GM18861 (cell line): ENCODE data around the gene RANBP9.

ENCODE experiments used
- ATAC-seq: cut with Tn5 transposase; IDR thresholded peaks from one replicate; pipeline ENCODE4 v1.9.1; 2021; ENCODE audit not compliant: unreplicated experiment

The RANBP9 gene

DNA sequence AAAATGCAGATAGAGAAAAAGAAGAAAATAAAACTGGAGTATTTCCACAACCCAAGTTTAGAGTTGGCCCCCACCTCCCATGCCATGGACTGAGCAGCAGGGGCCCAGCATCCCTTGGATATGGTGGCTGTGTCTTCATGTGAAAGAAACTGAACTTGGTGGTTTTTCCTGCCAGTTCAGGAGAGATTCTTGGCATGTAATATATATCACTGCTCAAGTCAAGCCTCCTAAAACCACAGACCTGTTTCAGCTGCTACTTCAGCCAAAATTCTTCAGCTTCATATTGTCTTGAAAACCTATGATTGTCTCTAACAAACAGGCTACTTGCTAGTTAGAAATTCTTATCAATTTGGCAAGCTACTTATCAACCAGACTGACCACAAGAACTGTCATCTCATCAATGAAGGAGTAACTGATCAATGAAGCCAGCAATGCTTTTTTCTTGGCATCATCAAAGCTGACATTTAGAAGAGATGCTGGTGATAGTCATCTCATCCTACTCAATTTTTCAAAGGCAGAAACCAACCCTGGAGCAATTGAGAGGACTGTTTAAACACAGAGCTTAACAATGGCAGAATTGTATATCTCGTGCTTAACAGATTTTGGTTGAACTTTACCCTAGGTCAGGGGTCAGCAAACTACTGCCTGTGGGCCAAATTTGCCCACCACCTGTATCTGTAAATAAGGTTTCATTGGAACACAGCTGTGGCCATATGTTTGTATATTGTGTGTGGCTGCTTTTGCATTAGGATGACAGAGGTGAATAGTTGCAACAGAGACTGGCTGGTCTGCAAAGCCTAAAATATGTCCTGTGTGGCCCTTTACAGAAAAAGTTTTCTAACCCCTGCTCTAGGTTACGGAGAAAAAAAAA is 106.9 kb downstream of the RANBP9 start:
- no peak for ATAC-seq

DNA sequence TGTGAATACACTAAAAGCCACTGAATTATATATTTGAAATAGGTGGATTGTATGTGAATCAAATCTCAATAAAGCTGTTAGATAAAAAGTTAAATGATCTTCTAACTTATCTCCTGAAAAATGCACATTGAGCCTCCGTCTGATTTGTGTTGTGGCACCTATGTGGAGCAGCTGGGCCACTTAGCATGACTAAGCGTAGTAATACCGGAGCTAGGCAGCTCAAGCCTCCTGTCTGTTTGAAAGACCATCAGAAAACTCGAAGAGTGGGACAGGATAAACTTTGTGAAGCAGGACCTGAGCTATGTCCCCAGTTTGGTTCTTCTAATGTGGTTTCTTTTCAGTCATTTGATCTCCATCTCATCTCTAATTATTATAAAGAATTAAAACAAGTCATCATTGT is 107.5 kb downstream of the RANBP9 start:
- no peak for ATAC-seq

DNA sequence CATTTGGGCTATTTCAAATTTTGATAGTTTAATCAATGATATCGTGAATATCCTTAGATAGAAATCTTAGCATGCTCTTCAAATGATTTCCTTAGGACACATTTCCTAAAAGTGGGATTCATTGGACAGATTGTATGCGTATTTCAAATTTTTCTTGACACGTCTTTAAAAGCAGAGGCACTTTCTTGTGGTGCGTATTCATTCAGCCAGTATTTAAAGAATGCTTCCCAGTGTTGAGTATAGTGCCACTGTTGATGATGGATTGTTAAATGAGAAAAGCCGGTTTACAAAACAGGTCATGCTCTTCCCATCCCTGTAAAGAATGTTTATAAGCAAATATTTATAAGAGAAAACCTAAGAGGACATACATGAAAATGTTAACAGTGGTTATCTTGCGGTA is 111.6 kb downstream of the RANBP9 start:
- ATAC-seq, result no peak

DNA sequence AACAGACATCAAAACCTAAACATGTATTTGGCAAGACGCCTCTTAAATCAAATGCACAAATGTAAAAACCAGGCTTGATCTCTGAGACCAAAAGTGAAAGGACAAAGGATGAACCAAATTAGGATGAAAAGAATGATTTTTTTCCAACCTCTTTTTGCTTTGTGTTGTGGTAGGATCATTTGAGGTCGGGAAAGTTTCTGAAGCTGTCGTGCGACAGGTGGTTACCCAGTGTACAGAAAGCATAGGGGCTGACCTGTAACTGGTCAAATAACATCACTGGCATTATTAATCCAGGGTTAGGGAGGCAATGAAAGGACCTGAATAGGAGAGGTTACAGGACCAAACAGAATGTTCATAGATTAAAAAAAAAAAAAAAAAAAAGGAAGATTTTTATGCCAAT is 114.6 kb downstream of the RANBP9 start:
- ATAC-seq, result no peak

DNA sequence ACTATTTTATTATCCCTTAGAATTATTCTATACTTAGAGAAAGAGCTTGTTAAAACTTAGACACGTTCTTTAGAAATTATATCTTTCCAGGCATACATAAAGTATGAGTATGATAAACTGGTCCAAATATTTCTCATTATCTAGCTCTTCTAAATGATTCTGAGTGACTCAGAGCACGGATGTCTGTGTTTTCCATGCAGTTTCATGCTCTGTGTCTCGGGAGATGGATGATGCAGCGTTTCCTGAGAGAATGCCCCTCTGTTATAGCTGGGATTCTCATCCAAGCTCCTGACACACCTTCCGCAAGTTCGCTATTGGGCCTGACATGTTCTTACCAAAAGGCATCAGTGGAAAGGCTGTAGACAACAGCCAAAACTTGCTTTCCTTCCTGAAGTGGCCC is 117.9 kb downstream of the RANBP9 start:
- ATAC-seq, result no peak

DNA sequence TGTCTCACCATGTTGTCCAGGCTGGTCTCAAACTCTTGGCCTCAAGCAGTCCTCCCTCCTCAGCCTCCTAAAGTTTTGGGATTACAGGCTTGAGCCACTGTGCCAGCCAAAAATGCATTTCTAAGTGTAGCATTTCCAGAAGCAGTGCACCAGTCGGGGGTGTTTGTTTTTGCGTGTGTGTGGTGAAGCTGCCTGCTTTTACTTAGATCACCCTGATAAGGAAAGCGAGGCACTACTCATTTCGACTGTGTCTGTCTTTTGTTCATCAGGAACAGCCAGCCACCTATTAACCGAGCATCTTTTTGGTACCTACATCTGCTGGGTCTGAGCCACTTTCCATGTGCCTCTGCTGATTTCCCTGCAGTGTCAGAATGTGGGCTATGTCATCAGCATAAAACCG is 118.5 kb downstream of the RANBP9 start:
- ATAC-seq, result no peak

DNA sequence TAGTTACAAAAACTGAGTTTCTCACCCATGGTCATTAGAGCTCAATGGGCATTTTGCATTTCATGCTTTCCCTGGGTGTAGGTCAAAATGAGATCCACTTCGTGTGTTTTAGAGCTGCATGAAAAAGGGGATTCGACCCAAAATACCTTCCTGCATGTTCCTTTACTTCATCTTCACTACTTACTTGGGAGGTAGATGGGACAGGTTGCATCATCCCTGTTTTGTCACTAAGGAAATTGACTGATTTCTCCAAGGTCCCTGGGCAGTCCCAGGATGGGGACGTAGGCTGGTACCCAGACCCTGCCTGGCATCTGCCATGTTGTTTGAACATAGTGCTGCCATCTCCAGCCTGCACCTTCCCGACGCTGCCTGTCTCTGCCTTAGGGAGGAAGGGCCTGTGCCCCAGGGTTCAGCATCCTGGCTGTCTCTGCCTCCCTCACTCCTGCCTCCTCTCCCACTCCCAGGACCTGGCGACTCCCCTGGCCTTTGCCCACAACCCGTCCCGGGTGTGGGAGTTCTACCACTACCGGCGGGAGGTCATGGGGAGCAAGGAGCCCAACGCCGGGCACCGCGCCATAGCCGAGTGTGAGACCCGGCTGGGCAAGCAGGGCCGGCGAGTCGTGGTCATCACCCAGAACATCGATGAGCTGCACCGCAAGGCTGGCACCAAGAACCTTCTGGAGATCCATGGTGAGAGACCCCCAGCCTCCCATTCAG is 120.3 kb downstream of the RANBP9 start:
- ATAC-seq, result no peak

DNA sequence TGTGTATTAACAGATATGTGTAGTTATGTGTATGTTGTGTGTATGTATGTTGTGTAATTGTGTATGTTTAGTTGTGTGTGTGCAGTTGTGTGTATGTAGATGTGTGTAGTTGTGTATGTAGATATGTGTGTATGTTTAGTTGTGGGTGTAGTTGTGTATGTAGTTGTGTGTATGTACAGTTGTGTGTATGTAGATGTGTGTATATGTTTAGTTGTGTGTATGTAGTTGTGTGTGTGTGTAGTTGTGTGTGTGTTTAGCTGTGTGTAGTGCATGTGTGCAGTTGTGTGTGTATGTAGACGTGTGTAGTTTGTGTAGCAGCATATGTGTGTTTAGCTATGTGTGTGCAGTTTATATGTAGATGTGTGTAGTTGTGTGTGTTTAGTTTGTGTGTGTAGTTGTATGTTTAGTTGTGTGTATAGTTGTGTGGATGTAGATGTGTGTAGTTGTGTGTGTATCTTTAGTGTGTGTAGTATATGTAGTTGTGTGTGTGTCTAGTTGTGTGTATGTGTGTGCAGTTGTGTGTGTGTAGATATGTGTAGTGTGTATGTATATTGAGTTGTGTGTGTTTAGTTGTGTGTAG is 121.0 kb downstream of the RANBP9 start:
- ATAC-seq, result no peak

DNA sequence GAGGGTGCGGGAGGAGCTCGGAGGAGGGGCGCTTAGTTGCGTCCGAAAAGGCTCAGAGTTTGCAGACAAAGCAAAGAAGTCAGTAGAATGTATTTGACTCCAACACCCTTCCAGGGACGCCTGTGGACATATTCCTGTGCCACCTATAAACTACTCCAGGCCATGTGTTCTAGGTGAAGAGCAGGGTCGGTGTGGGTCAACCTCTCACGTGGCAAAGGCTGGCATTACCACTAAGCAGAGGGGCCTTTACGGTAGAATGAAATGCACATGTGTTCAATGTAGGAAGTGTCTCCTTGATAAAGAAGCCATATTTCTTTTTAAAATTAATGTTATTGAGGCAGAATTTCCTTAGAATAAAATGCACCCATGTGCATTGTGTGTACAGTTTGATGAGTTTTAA is 121.8 kb downstream of the RANBP9 start:
- ATAC-seq, result no peak

DNA sequence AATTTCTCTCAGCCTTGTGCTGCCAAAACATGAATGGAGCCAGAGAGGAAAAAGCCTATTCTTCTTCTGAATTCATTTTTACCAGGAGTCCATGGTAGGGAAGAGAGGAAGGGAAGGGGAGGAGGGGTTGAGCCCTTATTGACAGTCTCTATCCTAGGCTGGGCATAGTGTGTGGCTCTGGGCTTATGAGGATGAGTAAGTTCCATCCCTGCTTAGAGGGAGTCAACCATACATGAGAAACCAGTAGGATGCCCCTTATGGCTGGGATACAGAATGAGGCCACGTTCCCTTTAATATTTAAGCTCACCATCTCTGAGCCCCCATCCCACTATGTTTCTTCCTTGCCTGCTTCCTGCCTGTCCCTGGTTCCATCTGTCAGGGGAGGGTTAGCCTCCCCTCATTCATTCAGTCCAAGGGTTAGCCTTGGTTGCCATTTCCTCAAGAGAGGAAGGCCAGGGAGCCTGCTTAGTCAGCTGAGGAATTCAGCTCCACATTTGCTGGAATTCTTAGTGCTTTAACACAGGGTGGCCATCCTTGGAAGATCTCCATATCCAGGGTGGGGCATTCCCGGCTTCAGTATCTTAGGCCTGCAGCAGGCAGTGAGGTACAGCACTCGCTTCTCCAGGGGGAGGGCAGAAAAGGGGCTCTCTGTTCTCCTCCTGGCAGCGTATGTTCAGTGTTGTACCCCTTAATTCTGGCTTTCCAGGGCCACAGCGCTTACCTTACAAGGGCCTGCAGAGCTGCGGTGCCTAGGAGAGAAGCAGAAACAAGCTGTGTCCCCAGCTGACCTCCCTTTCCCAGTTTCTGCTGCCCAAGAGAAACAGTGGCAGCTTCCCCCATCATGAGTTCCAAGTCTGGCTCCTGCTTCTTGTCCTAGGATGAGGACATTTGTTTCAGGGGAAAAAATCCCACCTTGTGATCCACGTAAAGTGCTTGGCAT is 124.8 kb downstream of the RANBP9 start:
- no peak for ATAC-seq

DNA sequence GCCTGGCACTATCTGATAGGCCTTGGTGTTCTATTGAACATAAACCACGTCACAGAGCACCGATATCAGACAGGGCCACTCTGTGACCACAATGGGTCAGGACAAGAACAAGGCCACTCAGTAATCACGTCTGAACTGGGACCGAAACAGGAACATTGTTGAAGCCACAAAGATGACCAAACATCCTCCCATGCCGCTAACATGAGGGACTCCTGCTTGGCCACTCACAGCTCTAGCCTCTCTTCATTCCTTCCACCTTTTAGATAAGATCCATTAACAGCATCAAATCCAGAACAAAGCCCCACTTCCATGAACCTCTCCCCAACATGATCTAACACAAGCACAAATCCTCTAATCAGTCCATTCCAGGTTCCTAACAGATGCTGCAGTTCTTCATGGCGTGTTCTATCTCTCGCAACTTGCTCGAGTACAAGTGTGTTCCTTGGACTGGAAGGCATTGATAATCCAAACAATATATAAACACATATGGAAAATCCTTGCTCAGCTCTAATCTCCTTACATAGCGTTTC is 129.9 kb downstream of the RANBP9 start:
- no peak for ATAC-seq

DNA sequence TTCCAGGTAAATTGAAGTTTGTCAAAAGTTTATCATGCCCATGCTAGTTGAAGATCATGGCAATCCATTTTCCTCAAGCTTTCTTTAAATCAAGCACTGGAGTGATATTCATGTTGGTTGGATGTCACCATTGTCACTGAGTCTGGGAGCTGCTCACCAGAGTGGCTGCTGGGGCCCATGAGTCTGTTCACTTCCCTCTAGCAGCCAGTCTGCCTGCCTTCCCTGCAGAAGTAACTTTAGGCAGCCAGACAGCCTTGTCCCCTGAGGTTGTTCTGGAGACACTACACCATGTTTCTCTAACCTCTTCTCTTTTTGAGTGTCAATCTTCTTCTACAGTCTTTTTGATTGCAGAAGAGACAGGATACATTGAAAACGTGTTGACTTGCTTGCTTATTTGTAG is 131.7 kb downstream of the RANBP9 start:
- ATAC-seq, result no peak

DNA sequence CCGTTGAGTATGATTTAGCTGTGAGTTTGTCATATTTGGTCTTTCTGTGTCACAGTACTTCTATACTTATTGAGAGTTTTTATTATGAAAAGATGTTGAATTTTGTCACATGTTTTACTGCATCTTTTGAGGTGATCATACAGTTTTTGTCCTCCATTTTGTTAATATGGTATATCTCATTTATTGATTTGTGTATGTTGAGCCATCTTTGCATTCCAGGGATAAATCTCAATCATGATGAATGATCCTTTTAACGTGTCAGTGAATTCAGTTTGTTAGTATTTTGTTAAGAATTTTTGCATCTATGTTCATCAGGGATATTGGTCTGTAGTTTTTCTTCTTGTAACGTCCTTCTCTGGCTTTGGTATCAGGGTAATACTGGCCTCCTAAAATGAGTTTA is 133.7 kb downstream of the RANBP9 start:
- ATAC-seq, result no peak

DNA sequence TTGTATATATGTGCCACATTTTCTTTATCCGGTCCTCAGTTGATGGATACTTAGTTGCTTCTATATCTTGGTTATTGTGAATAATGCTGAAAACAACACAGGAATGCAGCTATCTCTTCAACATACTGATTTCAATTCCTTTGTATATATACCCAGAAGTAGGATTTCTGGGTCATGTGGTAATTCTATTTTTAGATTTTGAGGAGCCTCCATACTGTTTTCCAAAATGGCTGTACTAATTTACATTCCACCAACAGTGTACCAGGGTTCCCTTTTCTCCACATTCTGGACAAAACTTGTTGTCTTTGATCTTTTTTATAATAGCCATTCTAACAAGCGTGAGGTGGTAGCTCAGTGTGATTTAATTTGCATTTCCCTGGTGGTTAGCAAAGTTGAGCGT is 135.6 kb downstream of the RANBP9 start:
- no peak for ATAC-seq

DNA sequence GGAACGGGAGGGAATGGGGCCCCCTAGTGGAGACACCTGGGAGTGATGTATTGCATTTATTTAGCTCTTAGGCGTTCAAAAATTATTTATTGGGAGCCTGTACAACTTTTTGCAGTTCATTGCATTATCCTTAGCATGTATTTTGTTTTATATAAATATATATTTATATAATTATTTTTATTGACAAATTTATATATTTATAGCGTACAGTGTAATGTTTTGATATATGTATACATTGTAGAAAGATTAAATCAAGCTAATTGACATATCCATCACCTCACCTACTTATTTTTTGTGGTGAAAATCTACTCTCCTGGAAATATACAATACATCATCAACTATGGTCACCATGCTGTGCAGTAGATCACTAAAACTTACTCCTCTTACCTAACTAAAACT is 136.3 kb downstream of the RANBP9 start:
- ATAC-seq, result no peak

DNA sequence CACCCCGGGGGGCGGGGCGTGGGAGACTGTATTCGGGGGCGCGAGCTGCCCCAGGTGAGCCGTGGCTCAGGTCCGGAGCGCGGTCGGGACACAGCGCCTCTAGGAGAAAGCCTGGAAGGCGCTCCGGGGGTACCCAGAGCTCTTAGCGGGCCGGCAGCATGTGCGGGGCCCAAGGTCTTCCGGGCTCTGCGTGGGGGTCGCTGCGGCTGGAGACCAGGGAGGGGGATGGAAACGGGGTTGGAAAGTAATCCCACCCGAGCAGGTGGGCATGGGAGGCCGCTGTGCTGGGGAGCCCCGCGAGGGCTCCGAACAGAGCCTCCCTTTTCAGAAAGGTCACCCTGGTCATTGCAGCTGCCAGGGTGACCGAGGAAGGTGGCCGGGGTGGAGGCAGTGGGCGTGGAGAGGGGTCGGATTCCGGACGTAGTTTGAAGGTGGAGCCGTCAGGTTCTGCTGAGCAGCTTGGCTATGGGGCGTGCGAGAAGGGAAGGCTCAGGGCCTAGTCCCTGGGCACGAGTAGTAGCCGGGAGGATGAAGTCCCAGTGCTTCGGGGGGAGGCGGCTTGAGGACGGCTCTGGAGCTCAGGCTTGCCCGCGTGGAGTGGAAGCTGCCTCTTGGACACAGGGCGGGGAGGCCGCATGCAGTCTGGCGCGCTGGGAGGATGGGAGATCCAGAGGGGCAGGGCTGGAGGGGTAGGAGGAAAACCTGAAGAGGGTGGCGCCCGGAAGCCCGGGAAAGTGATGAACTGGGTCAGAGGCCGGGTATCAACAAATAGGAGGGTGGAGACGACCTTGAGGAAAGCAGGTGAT is 136.9 kb downstream of the RANBP9 start, which contains the start of gene SIRT5:
Gene SIRT5 (plus strand): TSS at position 31 of the 806 bp plus-strand sequence. CDS start 9,510 bp downstream, outside the sequence.
- ATAC-seq, result peak; percentile 46

DNA sequence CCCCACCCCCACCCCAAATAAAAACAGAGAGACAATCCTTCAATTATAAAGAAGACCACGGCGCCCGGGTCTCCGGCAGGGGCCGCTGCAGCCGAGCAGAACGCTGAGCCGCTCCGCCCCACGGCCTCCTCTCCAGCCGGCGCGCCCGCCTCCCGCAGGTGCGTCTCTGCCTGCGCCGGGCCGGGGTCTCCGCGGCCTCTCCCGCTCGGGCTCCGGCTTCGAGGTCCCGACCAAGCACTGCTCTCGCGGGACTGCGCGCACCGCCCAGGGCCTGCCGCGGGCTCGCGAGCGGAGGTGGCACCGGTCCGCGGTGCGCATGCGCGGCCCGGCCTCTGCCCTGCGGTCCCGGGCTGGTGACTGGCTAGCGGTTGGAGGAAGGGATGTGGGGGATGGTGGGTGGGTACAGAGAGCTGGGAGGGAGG is 137.5 kb downstream of the RANBP9 start:
- ATAC-seq, result peak; percentile 70

DNA sequence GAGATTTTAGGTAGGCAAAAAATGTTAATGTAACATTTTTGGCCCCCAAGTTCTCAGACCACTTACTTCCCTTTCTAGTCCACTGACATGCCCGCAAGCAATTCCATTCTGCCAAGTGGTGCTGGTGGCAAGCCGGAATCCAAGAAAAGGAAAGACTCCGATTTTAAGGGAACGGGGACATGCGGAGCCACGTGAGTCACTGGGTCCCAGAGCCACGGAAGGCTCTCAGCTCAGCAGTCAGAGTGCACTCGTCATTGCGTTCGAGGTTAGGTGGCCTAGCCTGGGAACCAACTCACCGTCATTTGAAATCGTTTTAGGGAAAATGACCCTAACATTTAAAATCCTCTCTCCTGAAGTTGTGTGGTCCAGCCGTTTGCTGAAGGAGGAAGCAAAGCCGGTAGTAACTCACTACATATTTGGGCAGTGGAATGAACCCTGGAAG is 137.9 kb downstream of the RANBP9 start:
- no peak for ATAC-seq

DNA sequence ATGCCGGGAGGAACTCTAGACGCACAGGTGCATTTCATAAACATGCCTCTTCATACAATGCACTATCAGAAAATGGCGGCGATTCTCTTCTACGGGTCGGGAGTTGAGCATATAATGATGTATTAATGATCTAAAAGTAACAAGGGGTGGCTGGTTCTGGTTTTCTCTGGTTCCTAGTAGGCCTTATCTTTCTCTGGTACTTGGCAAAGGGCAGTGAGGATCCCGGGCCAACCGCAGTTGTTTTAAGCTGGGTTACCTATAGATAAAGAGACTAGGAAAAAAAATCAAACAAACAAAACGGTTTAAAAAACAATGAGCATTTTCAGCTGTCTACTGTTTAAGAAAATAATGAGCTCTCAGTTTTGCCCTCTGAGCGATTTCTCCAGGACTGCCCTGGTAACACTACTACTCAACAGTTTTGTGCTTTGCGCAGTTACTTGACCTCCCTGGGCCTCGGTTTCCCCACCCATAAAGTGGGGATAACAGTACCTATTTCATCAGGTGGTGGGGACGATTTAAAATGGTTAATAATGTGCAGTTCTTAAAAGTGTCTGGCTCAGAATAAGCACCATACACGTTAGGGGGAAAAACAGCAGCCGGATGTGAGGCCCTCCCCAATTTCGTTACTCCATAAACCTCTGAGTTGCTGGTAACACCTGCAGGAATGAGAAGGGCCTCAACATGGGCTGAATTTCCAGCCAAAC is 138.5 kb downstream of the RANBP9 start:
- ATAC-seq, result no peak
